Activated T-cell treated with anti-CD3 and anti-CD28 coated beads for 4 hours (primary cell): Measurements from ENCODE around the gene ANKRD13B.
A peak's percentile ranks its signal among the peaks of the same experiment; 100 is the strongest.
"Not testable (repeated sequence)": the region's sequence is repeated elsewhere in the genome, so short reads cannot be mapped to it uniquely, and the experiment has no call there.

ENCODE experiments used
- DNase-seq: peaks from one replicate; pipeline ENCODE4 v3.0.0-alpha.2; 2020

Gene ANKRD13B

GRCh38 chr17:29620271-29620670 lies 27.3 kb downstream of the ANKRD13B start:
- no peak for DNase-seq

GRCh38 chr17:29620779-29621500 lies 28.0 kb downstream of the ANKRD13B start:
- DNase-seq, result no peak

GRCh38 chr17:29621751-29622194 lies 28.8 kb downstream of the ANKRD13B start:
- no peak for DNase-seq

- peak; percentile 64 for DNase-seq
Observed at GRCh38 chr17:29622337-29623282, 29.7 kb downstream of the ANKRD13B start, which contains the start of gene CORO6. Gene CORO6 (minus strand): TSS chr17:29622912. CDS start chr17:29621421, 1,491 bp downstream.

- DNase-seq, result no peak
Observed at GRCh38 chr17:29623283-29623647, 30.3 kb downstream of the ANKRD13B start.

- DNase-seq, result no peak
Observed at GRCh38 chr17:29624586-29624985, 31.7 kb downstream of the ANKRD13B start.

GRCh38 chr17:29625037-29625750 lies 32.3 kb downstream of the ANKRD13B start:
- DNase-seq, result no peak

GRCh38 chr17:29627951-29628350 lies 35.0 kb downstream of the ANKRD13B start:
- DNase-seq, result no peak

- DNase-seq, result no peak
Observed at GRCh38 chr17:29628644-29629043, 35.7 kb downstream of the ANKRD13B start.

GRCh38 chr17:29629839-29630238 lies 36.9 kb downstream of the ANKRD13B start:
- DNase-seq, result no peak

GRCh38 chr17:29630630-29631193 lies 37.8 kb downstream of the ANKRD13B start:
- no peak for DNase-seq

GRCh38 chr17:29633886-29634285 lies 41.0 kb downstream of the ANKRD13B start:
- no peak for DNase-seq

- DNase-seq, result no peak
Observed at GRCh38 chr17:29640413-29640812, 47.5 kb downstream of the ANKRD13B start.

GRCh38 chr17:29640981-29641642 lies 48.2 kb downstream of the ANKRD13B start:
- no peak for DNase-seq

- DNase-seq, result no peak
Observed at GRCh38 chr17:29642171-29642611, 49.3 kb downstream of the ANKRD13B start.

- DNase-seq, result no peak
Observed at GRCh38 chr17:29643817-29644160, 50.9 kb downstream of the ANKRD13B start.

GRCh38 chr17:29645515-29646051 lies 52.7 kb downstream of the ANKRD13B start:
- DNase-seq, result no peak

GRCh38 chr17:29648005-29648404 lies 55.1 kb downstream of the ANKRD13B start:
- DNase-seq, result no peak

- DNase-seq, result no peak
Observed at GRCh38 chr17:29649359-29649758, 56.4 kb downstream of the ANKRD13B start.

- no peak for DNase-seq
Observed at GRCh38 chr17:29650396-29650795, 57.5 kb downstream of the ANKRD13B start.

- DNase-seq, result not testable (repeated sequence)
Observed at GRCh38 chr17:29651913-29652312, 59.0 kb downstream of the ANKRD13B start.

- no peak for DNase-seq
Observed at GRCh38 chr17:29652976-29653375, 60.0 kb downstream of the ANKRD13B start.
